T-cell (primary cell): ENCODE measurements around the gene TAC4. TPM values are rescaled to one million over a fixed set of nuclear protein-coding genes. Genes with fewer than 3 reads are reported as not detected.

ENCODE experiments used
- ATAC-seq, 4 experiments: fragments of 200-7000 bp in 3 of 4; fragments of 150-1000 bp in 1 of 4; cut with Tn5 transposase; replicated peaks in 1 of 4; 1 replicate in 3 of 4; 2 replicates in 1 of 4; pipeline ENCODE4 v1.10.0; 2021; ENCODE audit warnings: moderate library complexity in 3 of 4, mild to moderate bottlenecking in 2 of 4, moderate number of reproducible peaks in 1 of 4
- CTCF ChIA-PET, 2 donors: fragments of 300-600 bp; sonication (Branson Sonifier 250); formaldehyde crosslinking; loops; one replicate each; lab custom pipeline; 2022; ENCODE audit warnings: antibody characterized with exemption in 2 of 2; lab: Charles Lee
- POLR2A ChIA-PET, 2 donors: fragments of 300-600 bp; sonication (Branson Sonifier 250); formaldehyde crosslinking; loops; one replicate each; lab custom pipeline; 2022; ENCODE audit warnings: antibody characterized with exemption in 2 of 2; lab: Charles Lee
- DNase-seq, 35 experiments: peaks; one replicate each; pipeline versions ENCODE4 v3.0.0 to v3.0.0-alpha.2; 2013 to 2023
- H3K27ac ChIP-seq: one replicate; pipeline ENCODE4 v1.5.1; 2013; ENCODE audit warnings: low read length
- H3K27me3 ChIP-seq, 2 experiments: replicated peaks in 1 of 2; 1 replicate in 1 of 2; 2 replicates in 1 of 2; pipeline versions ENCODE4 v1.6.1 to v1.7.0; 2013; ENCODE audit warnings: low read length in 1 of 2, mixed read lengths in 1 of 2; ENCODE audit not compliant: control insufficient read depth in 2 of 2, insufficient read depth in 2 of 2; ENCODE audit errors: extremely low read depth in 1 of 2
- H3K36me3 ChIP-seq, 2 donors: 1 replicate in 1 of 2; 2 replicates in 1 of 2; pipeline versions ENCODE4 v1.6.1 to v1.7.0; 2013; ENCODE audit warnings: low read length in 1 of 2; ENCODE audit not compliant: control insufficient read depth in 2 of 2, insufficient read depth in 1 of 2; ENCODE audit errors: extremely low read depth in 1 of 2
- H3K4me1 ChIP-seq, 2 experiments: 1 replicate in 1 of 2; 2 replicates in 1 of 2; pipeline versions ENCODE4 v1.6.1 to v1.7.0; 2013; ENCODE audit warnings: low read length in 2 of 2, mixed read lengths in 1 of 2; ENCODE audit not compliant: insufficient read depth in 2 of 2, control insufficient read depth in 1 of 2; ENCODE audit errors: extremely low read depth in 1 of 2
- H3K4me3 ChIP-seq, 2 donors: 1 replicate in 1 of 2; 2 replicates in 1 of 2; pipeline versions ENCODE4 v1.5.1 to v1.7.0; 2013; ENCODE audit warnings: mild to moderate bottlenecking in 2 of 2, low read length in 1 of 2, moderate library complexity in 1 of 2; ENCODE audit not compliant: control insufficient read depth in 1 of 2; ENCODE audit errors: extremely low read depth in 1 of 2
- H3K9me3 ChIP-seq: 2 replicates; pipeline ENCODE4 v1.7.0; 2013
- H3K27ac Mint-ChIP-seq, 2 donors: one replicate each; pipeline ENCODE4 v1.8.0; 2020 to 2021; ENCODE audit warnings: mild to moderate bottlenecking in 2 of 2, mixed read lengths in 2 of 2
- H3K27me3 Mint-ChIP-seq, 2 donors: one replicate each; pipeline ENCODE4 v1.8.0; 2021 to 2022; ENCODE audit warnings: mixed read lengths in 2 of 2
- H3K36me3 Mint-ChIP-seq: one replicate; pipeline ENCODE4 v1.8.0; 2021; ENCODE audit warnings: mixed read lengths
- H3K4me1 Mint-ChIP-seq, 3 donors: one replicate each; pipeline ENCODE4 v1.8.0; 2020 to 2022; ENCODE audit warnings: mixed read lengths in 3 of 3, mild to moderate bottlenecking in 1 of 3
- H3K4me3 Mint-ChIP-seq, 3 donors: one replicate each; pipeline ENCODE4 v1.8.0; 2020 to 2022; ENCODE audit warnings: mild to moderate bottlenecking in 3 of 3, mixed read lengths in 3 of 3, moderate library complexity in 3 of 3
- H3K9me3 Mint-ChIP-seq, 3 donors: one replicate each; pipeline ENCODE4 v1.8.0; 2020 to 2022; ENCODE audit warnings: mixed read lengths in 3 of 3
- WGBS: methylation state at CpG from one replicate; pipeline ENCODE4 v1.1.5; 2013; ENCODE audit warnings: missing lambda C conversion rate; ENCODE audit not compliant: insufficient coverage; 5-methylcytosine and 5-hydroxymethylcytosine counted together
- total RNA-seq, 35 experiments: library from RNA in 6 of 35; stranded (reverse) in 6 of 35; fragments of 120-200 nt in 1 of 35; gene quantifications; one replicate each; pipeline versions ENCODE4 v1.2.1 to v1.2.4 and lab custom pipeline; 2013 to 2026

The TAC4 gene
- total RNA-seq, 5 donors from 2014 or later (not counting 1 experiment from before 2014, with no cell fraction given) = not detected

DNA sequence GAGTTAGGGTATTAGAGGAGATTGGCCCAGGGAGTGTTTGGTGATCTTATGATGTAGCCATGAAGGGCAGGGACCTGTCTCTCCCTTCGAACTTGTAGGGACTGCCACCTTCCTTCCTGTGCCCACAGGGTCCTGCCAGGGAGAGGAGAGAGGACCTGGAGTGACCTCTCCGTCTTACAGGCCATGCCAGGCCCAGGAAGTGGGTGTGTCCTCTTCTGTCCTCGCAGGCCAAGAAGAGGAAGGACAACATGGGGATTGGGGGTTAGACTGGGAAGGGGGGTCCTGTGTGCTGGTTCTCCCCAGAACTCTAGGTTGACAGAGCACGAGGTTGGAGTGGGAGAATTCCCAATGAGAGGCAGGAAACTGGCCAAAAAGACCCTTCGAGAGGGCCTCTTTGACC, 43.4 kb upstream of the TAC4 start:
- H3K27ac Mint-ChIP-seq = no peak overlapping the region
- no peaks in the 10 kb centered on the region for H3K4me1 Mint-ChIP-seq
- no peaks in the 10 kb centered on the region for H3K9me3 Mint-ChIP-seq
- H3K27me3 Mint-ChIP-seq = peaks cover 57 to 77% of the 10 kb centered on the region in 2 donors
- ATAC-seq (no peak), DNase-seq (no peak)
- H3K9me3 ChIP-seq = no peaks in the 10 kb centered on the region
- H3K27me3 ChIP-seq = peaks cover 17 to 69% of the 10 kb centered on the region in 2 experiments
- H3K36me3 Mint-ChIP-seq = no peaks in the 10 kb centered on the region
- no peaks in the 10 kb centered on the region for H3K4me1 ChIP-seq
- ChIA-PET POLR2A (no interaction called here), CTCF (no interaction called here)
- no peak overlapping the region for H3K4me3 Mint-ChIP-seq
- no peak overlapping the region for H3K4me3 ChIP-seq
- WGBS = 20% methylated on average over 1 of the region's 5 CpGs
- no peaks in the 10 kb centered on the region for H3K36me3 ChIP-seq
- H3K27ac ChIP-seq = no peak overlapping the region

DNA sequence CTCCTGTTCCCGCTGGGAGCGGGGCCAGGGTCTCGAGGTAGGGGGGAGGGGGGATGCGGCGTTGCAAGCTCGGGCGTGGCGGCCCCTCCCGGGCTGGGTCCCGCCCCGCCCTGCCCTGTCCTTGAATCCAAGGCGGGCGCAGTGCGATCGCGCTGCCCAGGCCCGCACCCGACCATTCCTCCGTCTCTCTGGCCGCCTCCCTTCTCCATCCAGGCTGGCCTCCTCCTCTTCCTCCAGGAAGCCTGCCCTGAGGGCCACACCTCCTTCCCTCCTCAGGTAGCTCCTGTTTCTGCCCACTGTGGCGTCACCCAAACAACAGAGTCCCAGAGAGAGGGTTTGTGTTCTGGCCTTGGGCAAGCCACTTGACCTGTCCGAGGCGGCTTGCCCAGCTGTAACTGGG, 43.0 kb upstream of the TAC4 start:
- Histone ChIP-seq H3K9me3 (no peaks in the 10 kb centered on the region), H3K4me3 (no peak overlapping the region), H3K27ac (no peak overlapping the region), H3K4me1 (no peaks in the 10 kb centered on the region), H3K27me3 (peaks cover 15 to 72% of the 10 kb centered on the region in 2 experiments), H3K36me3 (no peaks in the 10 kb centered on the region)
- CTCF ChIA-PET = interaction anchor here in 1 of 2 donors (0.6 kb wide), 1 partner anchor 97 kb away, joined by 3 read pairs; no protein-coding TSS in a partner anchor
- H3K27me3 Mint-ChIP-seq = peaks cover 53 to 73% of the 10 kb centered on the region in 2 donors
- DNase-seq (no peak), ATAC-seq (no peak)
- no peaks in the 10 kb centered on the region for H3K36me3 Mint-ChIP-seq
- no peak overlapping the region for H3K4me3 Mint-ChIP-seq
- H3K4me1 Mint-ChIP-seq = no peaks in the 10 kb centered on the region
- no peak overlapping the region for H3K27ac Mint-ChIP-seq
- WGBS = 25% methylated on average over 16 of the region's 23 CpGs
- POLR2A ChIA-PET = no interaction called here
- H3K9me3 Mint-ChIP-seq = no peaks in the 10 kb centered on the region

DNA sequence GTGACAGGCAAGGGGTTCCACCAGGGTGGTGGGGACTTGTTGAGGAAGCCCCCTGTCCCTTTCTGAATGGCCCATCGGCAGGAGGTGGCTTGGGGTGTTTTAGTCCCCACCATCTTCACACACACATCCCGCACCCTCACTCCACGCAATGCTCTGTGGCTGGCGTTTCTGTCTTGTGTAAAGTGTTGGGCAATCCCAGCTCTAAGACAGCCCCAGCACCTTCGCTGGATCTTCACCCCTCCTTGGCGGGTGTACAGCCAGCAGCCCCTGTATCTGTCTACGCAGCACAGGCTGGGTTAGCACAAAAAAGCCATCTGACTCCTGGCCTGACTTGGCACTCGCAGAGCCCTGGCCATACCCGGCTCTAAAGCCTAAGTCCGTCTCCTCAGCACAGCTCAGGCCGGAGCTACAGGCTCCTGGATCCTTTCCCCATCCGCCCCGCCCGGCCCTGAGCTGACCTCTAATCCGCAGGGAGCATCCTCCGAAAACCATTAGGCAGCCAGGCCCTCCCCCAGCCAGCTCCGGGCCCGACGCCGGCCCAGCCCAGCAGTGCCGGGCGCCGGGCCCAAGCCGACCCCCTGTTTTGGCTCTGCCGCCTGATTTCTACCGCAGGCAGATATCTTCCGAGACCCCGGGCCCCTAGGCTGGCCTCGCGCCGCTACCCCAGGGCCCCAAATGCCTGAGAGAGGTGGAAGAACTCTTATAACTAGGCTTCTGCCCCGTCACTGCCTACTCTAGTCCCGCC, 42.4 kb upstream of the TAC4 start:
- Histone ChIP-seq H3K27ac (no peak overlapping the region), H3K36me3 (no peaks in the 10 kb centered on the region), H3K9me3 (no peaks in the 10 kb centered on the region), H3K4me1 (no peaks in the 10 kb centered on the region), H3K4me3 (no peak overlapping the region), H3K27me3 (peaks cover 15 to 70% of the 10 kb centered on the region in 2 experiments)
- Mint-ChIP-seq H3K27me3 (peaks cover 49 to 69% of the 10 kb centered on the region in 2 donors), H3K36me3 (no peaks in the 10 kb centered on the region), H3K4me3 (no peak overlapping the region), H3K4me1 (no peaks in the 10 kb centered on the region), H3K9me3 (no peaks in the 10 kb centered on the region), H3K27ac (no peak overlapping the region)
- ATAC-seq (no peak), DNase-seq (no peak)
- ChIA-PET CTCF (interaction anchor here in 1 of 2 donors (0.6 kb wide), 1 partner anchor 98 kb away, joined by 3 read pairs; no protein-coding TSS in a partner anchor), POLR2A (no interaction called here)
- WGBS = 45% methylated on average over 25 of the region's 33 CpGs

DNA sequence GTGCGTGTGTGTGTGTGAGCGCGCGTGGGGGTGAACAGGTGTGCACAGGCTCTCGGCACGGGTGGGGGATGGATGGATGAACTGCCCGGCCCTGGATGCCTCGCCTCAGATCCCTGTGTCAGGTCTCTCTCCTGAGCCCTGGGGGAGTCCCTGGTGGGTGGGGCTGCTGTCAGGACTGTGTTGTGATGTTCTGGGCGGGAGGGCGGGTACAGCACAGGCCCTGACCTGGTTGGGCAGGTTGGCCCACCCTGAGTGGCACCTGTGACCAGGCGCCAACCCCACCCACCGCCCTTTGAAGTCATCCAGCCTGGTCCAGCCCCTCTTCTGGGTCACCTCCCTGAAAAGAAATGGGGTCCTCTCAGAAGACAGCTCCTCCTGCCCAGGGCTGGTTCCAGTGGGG, 41.6 kb upstream of the TAC4 start:
- CTCF ChIA-PET = no interaction called here

DNA sequence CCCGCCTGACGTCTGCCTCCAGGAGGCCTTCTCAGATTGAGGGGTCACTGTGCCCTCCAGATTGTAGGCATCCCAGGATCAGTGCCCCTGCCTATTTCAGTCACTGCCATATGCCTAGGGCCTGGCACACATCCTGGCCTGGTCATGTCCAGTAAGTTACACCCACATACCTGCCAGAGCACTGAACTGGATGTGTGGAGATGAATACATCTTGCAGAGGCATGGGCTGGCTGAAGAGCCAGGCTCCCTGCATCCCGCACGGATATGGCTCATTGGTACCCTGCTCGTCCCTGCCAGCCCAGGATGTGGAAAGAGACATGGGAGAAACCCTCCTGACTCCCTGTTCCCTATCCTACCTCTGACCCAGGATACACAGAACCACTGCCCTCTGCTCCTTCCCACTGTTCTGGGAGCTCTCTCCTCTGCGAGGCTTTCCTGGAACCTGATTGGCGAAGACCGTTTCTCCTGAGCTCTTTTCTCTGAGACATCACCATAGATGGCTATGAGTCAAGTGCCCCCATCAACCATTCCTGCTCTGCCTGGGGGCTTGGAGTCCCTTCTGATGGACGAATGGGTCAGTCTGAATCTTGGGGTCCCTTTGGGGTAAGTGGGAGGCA, 40.0 kb upstream of the TAC4 start:
- peaks cover 13 to 65% of the 10 kb centered on the region in 2 experiments for H3K27me3 ChIP-seq
- H3K4me1 Mint-ChIP-seq = no peaks in the 10 kb centered on the region
- H3K27ac Mint-ChIP-seq = no peak overlapping the region
- H3K9me3 Mint-ChIP-seq = no peaks in the 10 kb centered on the region
- H3K27me3 Mint-ChIP-seq = peaks cover 43 to 65% of the 10 kb centered on the region in 2 donors
- no peaks in the 10 kb centered on the region for H3K4me1 ChIP-seq
- 68% methylated on average over 4 of the region's 9 CpGs for WGBS
- DNase-seq (no peak), ATAC-seq (no peak)
- POLR2A ChIA-PET = no interaction called here
- no peak overlapping the region for H3K4me3 Mint-ChIP-seq
- H3K4me3 ChIP-seq = no peak overlapping the region
- H3K36me3 Mint-ChIP-seq = no peaks in the 10 kb centered on the region
- CTCF ChIA-PET = interaction anchor here in 1 of 2 donors (0.6 kb wide), 1 partner anchor 1281 kb away, joined by 3 read pairs; no protein-coding TSS in a partner anchor
- no peaks in the 10 kb centered on the region for H3K36me3 ChIP-seq
- no peaks in the 10 kb centered on the region for H3K9me3 ChIP-seq
- H3K27ac ChIP-seq = no peak overlapping the region

More for the DNA sequence above, 41.6 kb upstream of the TAC4 start:
- Histone ChIP-seq H3K4me1 (no peaks in the 10 kb centered on the region), H3K36me3 (no peaks in the 10 kb centered on the region), H3K27me3 (peaks cover 15 to 67% of the 10 kb centered on the region in 2 experiments), H3K9me3 (no peaks in the 10 kb centered on the region), H3K4me3 (no peak overlapping the region), H3K27ac (no peak overlapping the region)
- H3K9me3 Mint-ChIP-seq = no peaks in the 10 kb centered on the region
- H3K4me1 Mint-ChIP-seq = no peaks in the 10 kb centered on the region
- H3K27ac Mint-ChIP-seq = no peak overlapping the region
- POLR2A ChIA-PET = interaction anchor here in 1 of 2 donors (0.6 kb wide), 1 partner anchor 325 kb away, joined by 9 read pairs; no protein-coding TSS in a partner anchor
- H3K4me3 Mint-ChIP-seq = no peak overlapping the region
- peaks cover 45 to 68% of the 10 kb centered on the region in 2 donors for H3K27me3 Mint-ChIP-seq
- ATAC-seq (no peak), DNase-seq (no peak)
- no peaks in the 10 kb centered on the region for H3K36me3 Mint-ChIP-seq
- WGBS = 77% methylated on average over 7 of the region's 12 CpGs

- DNase-seq (no peak), ATAC-seq (no peak)
- WGBS = 61% methylated on average over 3 of the region's 7 CpGs
- H3K4me3 Mint-ChIP-seq = no peak overlapping the region
- Histone ChIP-seq H3K9me3 (no peaks in the 10 kb centered on the region), H3K27me3 (peaks cover 14 to 64% of the 10 kb centered on the region in 2 experiments), H3K4me3 (no peak overlapping the region), H3K36me3 (no peaks in the 10 kb centered on the region), H3K4me1 (no peaks in the 10 kb centered on the region), H3K27ac (no peak overlapping the region)
- H3K36me3 Mint-ChIP-seq = no peaks in the 10 kb centered on the region
- ChIA-PET POLR2A (no interaction called here), CTCF (interaction anchor here in 1 of 2 donors (0.6 kb wide), 1 partner anchor 1280 kb away, joined by 3 read pairs; no protein-coding TSS in a partner anchor)
- peaks cover 42 to 65% of the 10 kb centered on the region in 2 donors for H3K27me3 Mint-ChIP-seq
- H3K27ac Mint-ChIP-seq = no peak overlapping the region
- no peaks in the 10 kb centered on the region for H3K4me1 Mint-ChIP-seq
- no peaks in the 10 kb centered on the region for H3K9me3 Mint-ChIP-seq
Measured at GRCh38 chr17:49887086-49887743, 39.3 kb upstream of the TAC4 start.
